Measurements from ENCODE around the gene PCGF5.

The PCGF5 gene

DNA sequence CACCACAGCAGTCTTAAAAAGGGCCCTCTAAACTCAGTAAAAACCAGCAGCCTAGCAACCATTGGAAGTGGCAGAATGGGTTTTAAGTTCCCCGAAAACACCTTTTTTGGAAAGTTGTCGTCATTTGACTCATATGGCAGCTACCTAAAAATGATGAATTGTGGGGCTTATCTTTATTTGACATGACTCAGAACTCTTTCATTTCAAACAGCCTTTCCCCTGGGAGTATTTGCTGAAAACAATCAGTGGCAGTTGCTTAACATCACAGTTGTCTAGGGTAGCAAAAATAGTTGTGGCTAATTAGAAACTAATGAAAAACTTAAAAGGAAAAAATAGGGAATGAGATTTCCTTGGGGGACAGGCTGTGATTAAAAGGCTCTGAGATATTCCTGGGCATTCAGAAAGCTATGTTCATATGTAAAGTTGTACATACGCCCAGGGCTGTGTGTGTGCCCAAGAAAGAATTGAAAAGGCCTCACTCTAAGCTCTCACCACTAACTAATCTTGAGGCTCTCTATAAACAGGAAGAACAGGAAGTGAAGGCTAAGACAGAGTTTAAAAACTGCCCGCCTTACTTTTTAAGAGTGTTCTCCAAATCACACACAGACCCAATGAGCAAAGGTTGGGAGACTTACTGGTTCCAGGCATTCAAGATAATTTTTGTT lies 108.0 kb downstream of the PCGF5 start:
- no peak for DNase-seq (ENCODE audit: low read depth)

All from activated T-helper 1 cell treated with Interleukin-2 at 50 U/mL for 16 hours (primary cell).